ENCODE results near the gene GNG7.
A peak's percentile ranks its signal among the peaks of the same experiment; 100 is the strongest.
"Not testable (repeated sequence)": the region's sequence is repeated elsewhere in the genome, so short reads cannot be mapped to it uniquely, and the experiment has no call there.

GNG7 gene

GRCh38 chr19:2547033-2547680 is 155.3 kb downstream of the GNG7 start:
- no peak for DNase-seq

GRCh38 chr19:2546128-2547032 is 156.1 kb downstream of the GNG7 start:
- no peak for DNase-seq

- not testable (repeated sequence) for DNase-seq
These were observed 156.9 kb downstream of the GNG7 start for GRCh38 chr19:2545416-2546127.

- no peak for DNase-seq
These were observed 157.7 kb downstream of the GNG7 start for GRCh38 chr19:2544576-2545415.

- peak; percentile 83 for DNase-seq
These were observed 158.7 kb downstream of the GNG7 start for GRCh38 chr19:2543463-2544442.

- DNase-seq = not testable (repeated sequence)
These were observed 159.4 kb downstream of the GNG7 start for GRCh38 chr19:2543072-2543462.

GRCh38 chr19:2542341-2543069 is 160.0 kb downstream of the GNG7 start:
- no peak for DNase-seq

GRCh38 chr19:2540646-2541454 is 161.6 kb downstream of the GNG7 start:
- no peak for DNase-seq

- DNase-seq = no peak
These were observed 162.2 kb downstream of the GNG7 start for GRCh38 chr19:2540251-2540645.

GRCh38 chr19:2538096-2538757 is 164.3 kb downstream of the GNG7 start:
- no peak for DNase-seq

- not testable (repeated sequence) for DNase-seq
These were observed 164.9 kb downstream of the GNG7 start for GRCh38 chr19:2537584-2537983.

GRCh38 chr19:2536461-2536860 is 166.0 kb downstream of the GNG7 start:
- no peak for DNase-seq

- DNase-seq = no peak
These were observed 168.0 kb downstream of the GNG7 start for GRCh38 chr19:2534423-2535013.

- DNase-seq = no peak
These were observed 168.6 kb downstream of the GNG7 start for GRCh38 chr19:2533686-2534422.

- no peak for DNase-seq
These were observed 169.4 kb downstream of the GNG7 start for GRCh38 chr19:2533072-2533425.

- no peak for DNase-seq
These were observed 170.0 kb downstream of the GNG7 start for GRCh38 chr19:2532252-2533071.

GRCh38 chr19:2529942-2530341 is 172.6 kb downstream of the GNG7 start:
- not testable (repeated sequence) for DNase-seq
